ENCODE results near the gene APC.

Gene APC

DNA sequence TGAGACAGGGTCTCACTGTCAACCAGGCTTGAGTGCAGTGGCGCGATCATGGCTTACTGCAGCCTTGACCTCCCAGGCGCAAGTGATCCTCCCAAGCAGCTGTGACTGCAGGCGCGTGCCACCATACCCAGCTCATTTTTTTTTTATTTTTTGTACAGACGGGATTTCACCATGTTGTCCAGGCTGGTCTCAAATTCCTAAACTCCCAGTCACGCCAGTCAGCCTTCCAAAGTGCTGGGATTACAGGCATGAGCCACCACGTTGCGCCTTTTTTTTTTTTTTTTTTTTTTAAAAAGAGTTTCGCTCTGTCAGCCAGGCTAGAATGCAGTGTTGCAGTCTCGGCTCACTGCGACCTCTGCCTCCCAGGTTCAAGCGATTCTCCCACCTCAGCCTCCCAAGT, 96.3 kb downstream of the APC start:
- TF ChIP-seq, protein P1, sequence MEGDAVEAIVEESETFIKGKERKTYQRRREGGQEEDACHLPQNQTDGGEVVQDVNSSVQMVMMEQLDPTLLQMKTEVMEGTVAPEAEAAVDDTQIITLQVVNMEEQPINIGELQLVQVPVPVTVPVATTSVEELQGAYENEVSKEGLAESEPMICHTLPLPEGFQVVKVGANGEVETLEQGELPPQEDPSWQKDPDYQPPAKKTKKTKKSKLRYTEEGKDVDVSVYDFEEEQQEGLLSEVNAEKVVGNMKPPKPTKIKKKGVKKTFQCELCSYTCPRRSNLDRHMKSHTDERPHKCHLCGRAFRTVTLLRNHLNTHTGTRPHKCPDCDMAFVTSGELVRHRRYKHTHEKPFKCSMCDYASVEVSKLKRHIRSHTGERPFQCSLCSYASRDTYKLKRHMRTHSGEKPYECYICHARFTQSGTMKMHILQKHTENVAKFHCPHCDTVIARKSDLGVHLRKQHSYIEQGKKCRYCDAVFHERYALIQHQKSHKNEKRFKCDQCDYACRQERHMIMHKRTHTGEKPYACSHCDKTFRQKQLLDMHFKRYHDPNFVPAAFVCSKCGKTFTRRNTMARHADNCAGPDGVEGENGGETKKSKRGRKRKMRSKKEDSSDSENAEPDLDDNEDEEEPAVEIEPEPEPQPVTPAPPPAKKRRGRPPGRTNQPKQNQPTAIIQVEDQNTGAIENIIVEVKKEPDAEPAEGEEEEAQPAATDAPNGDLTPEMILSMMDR (IDR thresholded peaks at IDR 0.05; ENCODE audit: control insufficient read depth, extremely low read depth, insufficient read depth) = no peak
- DNase-seq (ENCODE audit: low read depth) = no peak
- H3K4me3 ChIP-seq (ENCODE audit: low read depth, low read length) = no peak overlapping the region

DNA sequence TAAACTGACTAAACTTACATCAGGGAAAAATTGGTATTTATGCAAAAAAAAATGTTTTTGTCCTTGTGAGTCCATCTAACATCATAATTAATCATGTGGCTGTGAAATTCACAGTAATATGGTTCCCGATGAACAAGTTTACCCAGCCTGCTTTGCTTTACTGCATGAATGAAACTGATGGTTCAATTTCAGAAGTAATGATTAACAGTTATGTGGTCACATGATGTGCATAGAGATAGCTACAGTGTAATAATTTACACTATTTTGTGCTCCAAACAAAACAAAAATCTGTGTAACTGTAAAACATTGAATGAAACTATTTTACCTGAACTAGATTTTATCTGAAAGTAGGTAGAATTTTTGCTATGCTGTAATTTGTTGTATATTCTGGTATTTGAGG, 106.8 kb downstream of the APC start:
- no peak for DNase-seq (ENCODE audit: low read depth)
- no peak overlapping the region for H3K4me3 ChIP-seq (ENCODE audit: low read depth, low read length)
- TF ChIP-seq, protein P1 (IDR thresholded peaks at IDR 0.05; ENCODE audit: control insufficient read depth, extremely low read depth, insufficient read depth) = no peak

DNA sequence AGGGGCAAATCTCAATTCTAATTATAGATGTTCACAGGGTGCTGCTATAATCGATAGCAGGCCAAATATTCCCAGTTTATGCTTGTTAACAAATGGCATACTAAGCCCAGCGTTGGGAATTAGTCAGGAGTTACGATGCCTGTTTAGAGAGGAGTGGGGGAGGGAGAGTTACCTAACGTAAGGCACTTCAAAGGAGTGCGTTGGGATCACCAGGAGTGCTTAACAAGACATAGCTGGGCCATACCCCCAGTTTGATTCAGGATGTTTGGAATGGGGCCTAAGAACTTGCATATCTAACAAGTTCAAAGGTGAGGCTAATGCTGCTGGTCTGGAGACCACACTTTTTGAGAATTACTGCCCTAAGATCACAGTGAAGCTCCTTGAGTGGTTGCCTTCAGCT, 108.9 kb downstream of the APC start:
- no peak for DNase-seq (ENCODE audit: low read depth)
- no peak overlapping the region for H3K4me3 ChIP-seq (ENCODE audit: low read depth, low read length)
- TF ChIP-seq, protein P1 (IDR thresholded peaks at IDR 0.05; ENCODE audit: control insufficient read depth, extremely low read depth, insufficient read depth) = no peak

DNA sequence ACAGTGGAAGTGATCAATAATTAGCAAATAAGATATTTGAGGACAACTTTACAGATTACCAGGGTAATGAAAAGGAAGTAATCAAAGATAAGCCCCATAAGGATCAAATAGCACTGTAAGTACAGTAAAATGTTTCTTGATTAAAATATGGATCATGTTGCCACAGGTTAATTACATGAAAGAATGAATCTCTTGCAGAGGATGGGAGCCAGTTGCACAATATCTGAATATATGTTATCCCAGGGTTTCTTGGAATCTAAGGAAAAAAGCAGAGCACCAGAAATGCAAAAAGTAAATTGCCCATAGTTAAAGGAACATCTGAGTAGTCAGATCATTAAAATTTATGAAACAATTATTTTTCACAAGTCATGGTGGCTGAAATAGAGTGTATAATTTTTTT, 109.6 kb downstream of the APC start:
- no peak overlapping the region for H3K4me3 ChIP-seq (ENCODE audit: low read depth, low read length)
- TF ChIP-seq, protein P1 (IDR thresholded peaks at IDR 0.05; ENCODE audit: control insufficient read depth, extremely low read depth, insufficient read depth) = no peak
- no peak for DNase-seq (ENCODE audit: low read depth)

DNA sequence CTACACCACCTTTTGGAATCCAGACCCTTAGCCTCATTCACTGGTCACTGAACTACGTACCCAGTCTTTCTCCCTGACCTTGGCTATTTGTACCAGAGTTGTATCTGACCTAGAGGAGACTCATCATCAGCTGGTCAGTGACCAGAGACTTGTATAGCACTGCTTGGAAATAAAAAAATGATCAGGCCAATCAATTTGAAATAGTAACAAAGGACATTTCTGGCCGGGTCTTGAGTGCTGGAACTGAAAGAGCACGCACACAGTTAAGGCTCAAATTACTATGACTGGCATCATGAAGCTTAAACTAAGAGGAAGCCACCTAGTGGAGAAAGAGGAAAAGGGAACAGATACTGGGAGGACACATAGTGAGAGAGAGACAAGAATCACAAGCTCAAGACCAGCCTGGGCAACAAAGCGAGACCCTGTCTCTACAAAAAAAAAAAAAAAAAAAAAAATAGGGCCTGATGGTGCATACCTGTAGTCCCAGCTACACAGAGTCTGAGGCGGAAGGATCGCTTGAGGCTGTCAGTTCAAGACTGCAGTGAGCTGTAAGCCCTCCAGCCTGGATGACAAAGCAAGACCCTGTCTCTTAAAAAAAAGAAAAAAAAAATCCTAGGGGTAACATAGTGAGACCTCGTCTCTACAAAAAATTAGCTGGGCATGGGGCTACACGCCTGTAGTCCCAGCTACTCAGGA, 110.6 kb downstream of the APC start:
- no peak overlapping the region for H3K4me3 ChIP-seq (ENCODE audit: low read depth, low read length)
- TF ChIP-seq, protein P1 (IDR thresholded peaks at IDR 0.05; ENCODE audit: control insufficient read depth, extremely low read depth, insufficient read depth) = peak; percentile 66
- peak; percentile 36 for DNase-seq (ENCODE audit: low read depth)

DNA sequence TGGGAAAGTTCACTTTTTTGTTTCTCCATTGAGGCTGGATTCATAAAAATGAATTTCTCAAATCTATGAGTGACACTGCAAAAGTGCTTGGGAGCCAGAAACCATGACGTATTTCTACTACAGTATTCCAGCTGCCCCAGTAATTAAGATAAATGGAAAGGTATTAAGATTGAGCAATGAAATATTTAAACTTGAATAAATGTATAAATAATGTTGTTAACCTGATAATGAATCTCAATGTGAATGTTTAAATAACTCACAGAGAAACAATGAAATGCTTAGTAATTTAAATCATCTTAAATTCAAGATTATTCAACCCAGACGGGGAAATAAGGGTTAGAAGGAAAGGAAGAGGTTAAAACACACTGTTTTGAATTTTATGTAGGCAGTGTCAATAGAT, 112.2 kb downstream of the APC start:
- TF ChIP-seq, protein P1 (IDR thresholded peaks at IDR 0.05; ENCODE audit: control insufficient read depth, extremely low read depth, insufficient read depth) = no peak
- no peak for DNase-seq (ENCODE audit: low read depth)

DNA sequence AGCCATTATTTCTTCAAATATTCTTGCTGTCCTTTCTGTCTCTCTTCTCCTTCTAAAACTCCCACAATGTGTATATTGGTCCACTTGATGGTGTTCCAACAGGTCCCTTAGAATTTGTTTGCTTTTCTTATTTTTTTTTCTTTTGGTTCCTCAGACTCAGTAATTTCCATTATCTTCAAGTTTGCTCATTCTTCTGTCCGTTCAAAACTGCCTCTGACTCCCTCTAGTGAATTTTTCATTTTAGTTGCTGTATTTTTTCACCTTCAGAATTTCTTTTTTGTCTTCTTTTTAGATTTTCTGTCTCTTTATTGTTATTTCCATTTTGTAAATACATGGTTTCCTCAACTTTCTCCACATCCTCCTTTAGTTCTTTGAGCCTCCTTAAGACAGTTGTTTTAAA, 117.0 kb downstream of the APC start:
- TF ChIP-seq, protein P1 (IDR thresholded peaks at IDR 0.05; ENCODE audit: control insufficient read depth, extremely low read depth, insufficient read depth) = no peak
- H3K4me3 ChIP-seq (ENCODE audit: low read depth, low read length) = no peak overlapping the region
- DNase-seq (ENCODE audit: low read depth) = no peak

More for the DNA sequence above, 112.2 kb downstream of the APC start:
- no peak overlapping the region for H3K4me3 ChIP-seq (ENCODE audit: low read depth, low read length)

Data from LNCaP clone FGC (cell line).